C4-2B (cell line): Measurements from ENCODE around the gene HIF1AN.

ENCODE experiments used
- CTCF ChIP-seq: fragments of 450-650 bp; conservative IDR thresholded peaks from 2 replicates; pipeline ENCODE4 v1.5.1; 2017; ENCODE audit warnings: mild to moderate bottlenecking
- ZFX ChIP-seq: fragments of 450-650 bp; IDR thresholded peaks from 2 replicates; pipeline ENCODE4 v1.6.1; 2017

- TF ChIP-seq CTCF (no peak), ZFX (no peak)
Observed at GRCh38 chr10:100528123-100528886, 7.4 kb upstream of the HIF1AN start.
